K562 (cell line): ENCODE results near the gene DGCR8. TPM values are rescaled to one million over a fixed set of nuclear protein-coding genes. Genes with fewer than 3 reads are reported as not detected.

ENCODE experiments used
- ATAC-seq: fragments of 200-7000 bp; cut with Tn5 transposase; 3 replicates; pipeline ENCODE4 v1.9.1; 2020; ENCODE audit warnings: moderate library complexity
- BruUV-seq: library from RNA; stranded (reverse); fragments of 400-500 nt; replicated peaks from 2 replicates; lab custom pipeline; 2021; lab: Mats Ljungman, UMichigan
- CTCF ChIA-PET: fragments of 300-600 bp; formaldehyde crosslinking; extraction: SDS; loops from one replicate; lab custom pipeline; 2021; ENCODE audit warnings: low intra/inter-chr PET ratio; lab: Yijun Ruan, JAX
- POLR2A ChIA-PET: fragments of 300-600, 350-650 bp; sonication (Branson Sonifier 250); formaldehyde crosslinking; extraction: SDS; loops from one replicate; lab custom pipeline; 2021; ENCODE audit warnings: antibody characterized with exemption, inconsistent platforms; lab: Yijun Ruan, JAX
- DNase-seq, 4 experiments: peaks; one replicate each; pipeline versions ENCODE4 v3.0.0 to v3.0.0-alpha.2; 2011 to 2018; ENCODE audit warnings: low spot score in 3 of 4, mixed read lengths in 3 of 4; ENCODE audit errors: extremely low read depth in 1 of 4
- FAIRE-seq: peaks from 2 replicates; lab custom pipeline; 2011; peaks lifted over from hg19 to GRCh38; lab: Jason Lieb, UNC
- H2AFZ ChIP-seq: 2 replicates; pipeline ENCODE4 v1.6.0; 2011; ENCODE audit warnings: low read depth, low read length, control low read depth, inconsistent platforms
- H3K27ac ChIP-seq: fragments of 200-600 bp; 3 replicates; pipeline ENCODE4 v1.8.0; 2011; ENCODE audit warnings: low read depth, mild to moderate bottlenecking, control low read depth, inconsistent platforms, low read length, moderate library complexity, mixed read lengths; ENCODE audit errors: extremely low read depth
- H3K27me3 ChIP-seq, 2 experiments: fragments of 300-600 bp in 1 of 2; 2 replicates in 1 of 2; 3 replicates in 1 of 2; pipeline versions ENCODE4 v1.6.0 to v1.8.0; 2011; ENCODE audit warnings: inconsistent platforms in 2 of 2, low read length in 2 of 2, mild to moderate bottlenecking in 1 of 2, mixed read lengths in 1 of 2, moderate library complexity in 1 of 2; ENCODE audit not compliant: control insufficient read depth in 2 of 2, insufficient read depth in 2 of 2
- H3K36me3 ChIP-seq: fragments of 300-600 bp; 3 replicates; pipeline ENCODE4 v1.8.0; 2011; ENCODE audit warnings: mild to moderate bottlenecking, low read length, inconsistent platforms; ENCODE audit not compliant: control insufficient read depth, insufficient read depth
- H3K4me1 ChIP-seq, 2 experiments: fragments of 200-600 bp in 1 of 2; replicated peaks in 1 of 2; 2 replicates in 1 of 2; 3 replicates in 1 of 2; pipeline versions ENCODE4 v1.5.1 to v1.8.0; 2011; ENCODE audit warnings: inconsistent platforms in 2 of 2, low read length in 2 of 2, mild to moderate bottlenecking in 1 of 2, mixed read lengths in 1 of 2, moderate library complexity in 1 of 2; ENCODE audit not compliant: control insufficient read depth in 2 of 2, insufficient read depth in 2 of 2
- H3K4me2 ChIP-seq: 2 replicates; pipeline ENCODE4 v1.6.1; 2011; ENCODE audit warnings: low read length, control low read depth, inconsistent platforms, mixed read lengths; ENCODE audit not compliant: insufficient read depth
- H3K4me3 ChIP-seq: fragments of 200-600 bp; sonication (generic), shearing (Covaris generic); 2 replicates; pipeline ENCODE4 v1.5.1; 2016; ENCODE audit warnings: control low read depth, inconsistent platforms
- H3K79me2 ChIP-seq: fragments of 200-600 bp; 3 replicates; pipeline ENCODE4 v1.8.0; 2011; ENCODE audit warnings: low read length, inconsistent platforms; ENCODE audit not compliant: control insufficient read depth, insufficient read depth
- H3K9ac ChIP-seq, 2 experiments: 2 replicates each; pipeline versions ENCODE4 v1.6.0 to v1.6.1; 2011; ENCODE audit warnings: low read depth in 2 of 2, low read length in 2 of 2, control low read depth in 1 of 2, inconsistent platforms in 1 of 2, mild to moderate bottlenecking in 1 of 2, mixed read lengths in 1 of 2; ENCODE audit not compliant: insufficient read depth in 1 of 2
- H3K9me1 ChIP-seq: one replicate; pipeline ENCODE4 v1.6.0; 2011; ENCODE audit warnings: inconsistent platforms, mild to moderate bottlenecking, low read length, moderate library complexity; ENCODE audit not compliant: control insufficient read depth, insufficient read depth
- H3K9me3 ChIP-seq: replicated peaks from 2 replicates; pipeline ENCODE4 v1.5.1; 2011; ENCODE audit warnings: low read depth, low read length, inconsistent platforms; ENCODE audit not compliant: control insufficient read depth, insufficient read depth
- H4K20me1 ChIP-seq: replicated peaks from 2 replicates; pipeline ENCODE4 v1.6.1; 2011; ENCODE audit warnings: low read length, inconsistent platforms, mixed read lengths; ENCODE audit not compliant: control insufficient read depth, insufficient read depth
- CAMTA2 ChIP-seq: fragments of 250-450 bp; sonication (Bioruptor Pico); conservative IDR thresholded peaks from 2 replicates; pipeline ENCODE4 v1.5.1; 2022
- CCNT2 ChIP-seq: IDR thresholded peaks from 2 replicates; pipeline ENCODE4 v1.6.1; 2011; ENCODE audit warnings: borderline replicate concordance, low read depth, mild to moderate bottlenecking, moderate library complexity, mixed read lengths, low read length; ENCODE audit not compliant: insufficient read length; ENCODE audit errors: extremely low read depth
- KLF16 ChIP-seq: IDR thresholded peaks from 2 replicates; pipeline ENCODE4 v1.6.1; 2016; ENCODE audit warnings: antibody characterized with exemption
- MCM5 ChIP-seq: fragments of 450-650 bp; IDR thresholded peaks from 2 replicates; pipeline ENCODE4 v1.6.1; 2016; ENCODE audit warnings: low read depth
- PBX2 ChIP-seq, 2 experiments: IDR thresholded peaks in 1 of 2; conservative IDR thresholded peaks in 1 of 2; 2 replicates each; pipeline ENCODE4 v1.6.1; 2016; ENCODE audit warnings: low read depth in 2 of 2, mild to moderate bottlenecking in 1 of 2, missing compliant biosample characterization in 1 of 2, missing genetic modification characterization in 1 of 2, moderate library complexity in 1 of 2
- RBBP5 ChIP-seq: fragments of 200-600 bp; sonication (generic); IDR thresholded peaks from 2 replicates; pipeline ENCODE4 v1.6.1; 2012; ENCODE audit warnings: borderline replicate concordance, mild to moderate bottlenecking, low read length, control low read depth, inconsistent platforms; ENCODE audit not compliant: insufficient read depth, poor library complexity, severe bottlenecking
- SNIP1 ChIP-seq: fragments of 450-650 bp; IDR thresholded peaks from 2 replicates; pipeline ENCODE4 v1.7.1; 2017; ENCODE audit warnings: low read depth, mild to moderate bottlenecking
- TBL1XR1 ChIP-seq, 2 experiments: IDR thresholded peaks; 2 replicates each; pipeline ENCODE4 v1.6.1; 2012; ENCODE audit warnings: improper control_type of control experiment in 2 of 2, low read length in 2 of 2, mild to moderate bottlenecking in 1 of 2
- WHSC1 ChIP-seq: IDR thresholded peaks from one replicate; pipeline ENCODE4 v1.6.1; 2012; ENCODE audit warnings: low read length, control low read depth, inconsistent platforms
- ZNF408 ChIP-seq: fragments of 250-450 bp; sonication (Bioruptor Pico); IDR thresholded peaks from 2 replicates; pipeline ENCODE4 v1.4.0; 2020; ENCODE audit warnings: low read depth, mild to moderate bottlenecking, moderate library complexity
- ZNF764 ChIP-seq: fragments of 250-450 bp; sonication (Bioruptor Pico); IDR thresholded peaks from 2 replicates; pipeline ENCODE4 v1.4.0; 2020; ENCODE audit warnings: low read depth, mild to moderate bottlenecking, moderate library complexity
- WGBS: fragments of 100-300 bp; shearing (Covaris generic); methylation state at CpG from one replicate; pipeline ENCODE4 v1.1.6; 2016; ENCODE audit warnings: low coverage, mixed read lengths; ENCODE audit not compliant: insufficient coverage; ENCODE audit errors: missing lambda C conversion rate; 5-methylcytosine and 5-hydroxymethylcytosine counted together
- in situ Hi-C: fragments of 300-500 bp; cut with MboI; formaldehyde crosslinking; loops from 4 replicates; pipeline ENCODE4 v1.15.0; 2018; ENCODE audit warnings: inconsistent platforms, mixed read lengths
- intact Hi-C: fragments of 100-400 bp; cut with micrococcal nuclease; formaldehyde crosslinking; loops from 2 replicates; pipeline ENCODE4 v1.14.2; 2022
- polyA plus RNA-seq, 8 experiments: library from polyadenylated mRNA; depleted of rRNA in 4 of 8; stranded (reverse) in 5 of 8; unstranded in 3 of 8; fragments of >200 nt; fragmentation: Nextera tagmentation in 2 of 8; fragmentation: Illumina TruSeq in 1 of 8; extraction: Ambion mirVana in 2 of 8; extraction: Trizol in 1 of 8; gene quantifications; 2 replicates each; pipeline versions ENCODE4 v1.2.1 to v1.2.3, GENCODE V29; 2011 to 2014; ENCODE audit warnings: inconsistent platforms in 1 of 8, missing spikeins in 1 of 8
- total RNA-seq, 7 experiments: library from RNA; depleted of rRNA in 6 of 7; stranded (reverse); fragments of >200 nt in 6 of 7; fragmentation: Illumina TruSeq in 2 of 7; extraction: Trizol in 2 of 7; gene quantifications; 2 replicates each; pipeline versions ENCODE4 v1.2.1 to v1.2.3, GENCODE V29; 2011 to 2021; ENCODE audit warnings: low replicate concordance in 1 of 7

Gene DGCR8
- total and polyA plus RNA-seq, 9 of the 15 experiments (the other 6 are each of a cell fraction or from before 2014, with no cell fraction given) = 5.9 to 144 (median 80.1) TPM

- DNase-seq (no peak), FAIRE-seq (no peak), ATAC-seq (no peak)
- H3K79me2 ChIP-seq = peaks cover 16% of the 10 kb centered on the region; the same call in 2 of the 3 replicates
- no peak overlapping the region for H2AFZ ChIP-seq
- peaks cover 28 to 85% of the 10 kb centered on the region in 2 experiments for H3K4me1 ChIP-seq
- in situ Hi-C loops = no loop called here
- peak; percentile 19 for TF ChIP-seq RBBP5
- TF ChIP-seq ZNF764 (CRISPR knock-in tag) = 0 out of 2 replicates have a peak, but pooled peaks have one; percentile 6
- peak; percentile 1 for TF ChIP-seq CCNT2
- TF ChIP-seq KLF16 = no peak
- TF ChIP-seq CAMTA2 (CRISPR knock-in tag) = 0 out of 2 replicates have a peak, but pooled peaks have one; percentile 70
- peak in 1 of 2 experiments; percentile 31; a peak in 1 of 4 replicates for TF ChIP-seq TBL1XR1 (IDR thresholded peaks at IDR 0.05; ENCODE audit: low read length in 2 of 2)
- no peak for TF ChIP-seq MCM5
- peak; percentile 37 for TF ChIP-seq WHSC1
- no peak for TF ChIP-seq SNIP1
- 0 out of 2 replicates have a peak, but pooled peaks have one; percentile 46 for TF ChIP-seq ZNF408
- 0 out of 2 replicates have a peak, but pooled peaks have one; percentile 5 for TF ChIP-seq PBX2 (CRISPR knock-in tag; IDR thresholded peaks at IDR 0.05; ENCODE audit: low read depth)
- TF ChIP-seq PBX2 (tag; conservative IDR thresholded peaks at IDR 0.05; ENCODE audit: low read depth) = no peak
- no peak overlapping the region for H3K4me3 ChIP-seq
- H3K9ac ChIP-seq = peak overlapping the region in 1 of 2 experiments; percentile 80; a peak in 2 of 4 replicates
- no peak overlapping the region for H3K27ac ChIP-seq
- no peak overlapping the region for H3K4me2 ChIP-seq
- intact Hi-C loops = no loop called here
- H4K20me1 ChIP-seq = peaks cover 22% of the 10 kb centered on the region; the same call in 1 of the 2 replicates
- 94% methylated on average over 11 of the region's 11 CpGs for WGBS
- H3K36me3 ChIP-seq = peaks cover 66% of the 10 kb centered on the region
- BruUV-seq = no TSS peak
- H3K9me1 ChIP-seq = peaks cover 28% of the 10 kb centered on the region
- H3K27me3 ChIP-seq = no peaks in the 10 kb centered on the region
- CTCF ChIA-PET = no interaction called here
- POLR2A ChIA-PET = interaction anchor here (0.5 to 5.0 kb wide), 11 partner anchors 9 to 1559 kb away, joined by 3 to 77 read pairs (median 4); partner anchors contain the start of gene MRPL40
- H3K9me3 ChIP-seq = no peaks in the 10 kb centered on the region
Observed at GRCh38 chr22:20061481-20061861, 18.6 kb upstream of the DGCR8 start.
